Liver (tissue), 9 donors: ENCODE data around the gene IFRD2. TPM values are rescaled to one million over a fixed set of nuclear protein-coding genes. Genes with fewer than 3 reads are reported as not detected.
A peak's percentile ranks its signal among the peaks of the same experiment; 100 is the strongest.

ENCODE experiments used
- DNase-seq: peaks from one replicate; pipeline ENCODE4 v3.0.0-alpha.2; 2017; ENCODE audit warnings: low spot score
- H3K27ac ChIP-seq, 2 donors: one replicate each; pipeline ENCODE4 v1.7.0; 2013; ENCODE audit warnings: inconsistent platforms in 2 of 2, low read length in 2 of 2, control low read depth in 1 of 2, low read depth in 1 of 2, mild to moderate bottlenecking in 1 of 2
- H3K27me3 ChIP-seq, 4 donors: one replicate each; pipeline versions ENCODE4 v1.6.1 to v1.7.0; 2013; ENCODE audit warnings: low read length in 3 of 4, inconsistent platforms in 1 of 4, mild to moderate bottlenecking in 1 of 4, moderate library complexity in 1 of 4; ENCODE audit not compliant: control insufficient read depth in 4 of 4, insufficient read depth in 4 of 4
- H3K36me3 ChIP-seq, 4 donors: one replicate each; pipeline versions ENCODE4 v1.6.1 to v1.7.0; 2013; ENCODE audit warnings: low read length in 3 of 4, mild to moderate bottlenecking in 3 of 4, low read depth in 1 of 4, moderate library complexity in 1 of 4; ENCODE audit not compliant: control insufficient read depth in 4 of 4, insufficient read depth in 3 of 4
- H3K4me1 ChIP-seq, 4 donors: one replicate each; pipeline versions ENCODE4 v1.6.1 to v1.7.0; 2013; ENCODE audit warnings: low read length in 3 of 4, mild to moderate bottlenecking in 3 of 4, moderate library complexity in 1 of 4; ENCODE audit not compliant: control insufficient read depth in 4 of 4, insufficient read depth in 4 of 4
- H3K4me3 ChIP-seq, 3 donors: one replicate each; pipeline versions ENCODE4 v1.6.1 to v1.7.0; 2013; ENCODE audit warnings: low read length in 3 of 3, control low read depth in 1 of 3, low read depth in 1 of 3, mild to moderate bottlenecking in 1 of 3
- H3K9ac ChIP-seq, 2 donors: one replicate each; pipeline ENCODE4 v1.7.0; 2013; ENCODE audit warnings: low read length in 2 of 2, mild to moderate bottlenecking in 2 of 2, moderate library complexity in 2 of 2, control low read depth in 1 of 2, low read depth in 1 of 2
- H3K9me3 ChIP-seq, 4 donors: one replicate each; pipeline versions ENCODE4 v1.6.1 to v1.7.0; 2013; ENCODE audit warnings: low read length in 3 of 4; ENCODE audit not compliant: control insufficient read depth in 4 of 4
- ATF3 ChIP-seq: IDR thresholded peaks from 2 replicates; pipeline ENCODE4 v1.6.1; 2016; ENCODE audit warnings: antibody characterized with exemption
- CTCF ChIP-seq: fragments of 150-350 bp; IDR thresholded peaks from 2 replicates; pipeline ENCODE4 v1.5.1; 2017; ENCODE audit warnings: improper control_type of control experiment, low read depth, low read length; ENCODE audit not compliant: missing input control
- EGR1 ChIP-seq, 2 donors: IDR thresholded peaks; 2 replicates each; pipeline ENCODE4 v1.6.1; 2016 to 2018; ENCODE audit warnings: antibody characterized with exemption in 2 of 2, low read depth in 2 of 2
- FOXA1 ChIP-seq: IDR thresholded peaks from 2 replicates; pipeline ENCODE4 v1.6.1; 2016; ENCODE audit warnings: antibody characterized with exemption
- HNF4G ChIP-seq: IDR thresholded peaks from 2 replicates; pipeline ENCODE4 v1.6.1; 2016; ENCODE audit warnings: antibody characterized with exemption
- JUND ChIP-seq, 2 donors: IDR thresholded peaks; 2 replicates each; pipeline ENCODE4 v1.6.1; 2016; ENCODE audit warnings: antibody characterized with exemption in 2 of 2
- MAX ChIP-seq: IDR thresholded peaks from 2 replicates; pipeline ENCODE4 v1.6.1; 2016; ENCODE audit warnings: antibody characterized with exemption
- NR2F2 ChIP-seq: IDR thresholded peaks from 2 replicates; pipeline ENCODE4 v1.6.1; 2016; ENCODE audit warnings: antibody characterized with exemption
- REST ChIP-seq: IDR thresholded peaks from 2 replicates; pipeline ENCODE4 v1.6.1; 2016; ENCODE audit warnings: antibody characterized with exemption, mild to moderate bottlenecking
- RXRA ChIP-seq, 2 donors: IDR thresholded peaks; 2 replicates each; pipeline ENCODE4 v1.6.1; 2017 to 2018; ENCODE audit warnings: antibody characterized with exemption in 2 of 2, mild to moderate bottlenecking in 1 of 2
- SP1 ChIP-seq: IDR thresholded peaks from 2 replicates; pipeline ENCODE4 v1.6.1; 2018; ENCODE audit warnings: antibody characterized with exemption, mild to moderate bottlenecking
- YY1 ChIP-seq: IDR thresholded peaks from 2 replicates; pipeline ENCODE4 v1.6.1; 2016; ENCODE audit warnings: antibody characterized with exemption, mild to moderate bottlenecking
- WGBS: extraction: QIAGEN DNeasy Blood & Tissue Kit; methylation state at CpG from one replicate; pipeline ENCODE4 v1.1.7; 2013; 5-methylcytosine and 5-hydroxymethylcytosine counted together
- polyA plus RNA-seq, 2 donors: library from polyadenylated mRNA; stranded (reverse) in 1 of 2; unstranded in 1 of 2; fragments of 200-250 nt in 1 of 2; fragments of >200 nt in 1 of 2; fragmentation: Nextera tagmentation in 1 of 2; extraction: Ambion mirVana in 1 of 2; gene quantifications; one replicate each; pipeline versions ENCODE4 v1.2.1 to v1.2.3, GENCODE V29; 2013 to 2015
- total RNA-seq, 2 donors: library from RNA; depleted of rRNA; stranded (reverse); fragments of >200 nt; gene quantifications; one replicate each; pipeline ENCODE4 v1.2.3, GENCODE V29; 2014
- donor health status: healthy.
- donor health status: healthy.
- donor health status: healthy.
- donor health status: healthy.
- donor health status: healthy.

The IFRD2 gene
- total and polyA plus RNA-seq, 4 donors, result 55.7 to 91.2 (median 63.2) TPM

- peak overlapping the region; percentile 42 to 49 for H3K9ac ChIP-seq
- 58% methylated on average over 14 of the region's 14 CpGs for WGBS
Observed at GRCh38 chr3:50322115-50322385, 29.8 kb upstream of the IFRD2 start.

More at GRCh38 chr3:50322115-50322385, 29.8 kb upstream of the IFRD2 start:
- H3K27me3 ChIP-seq, result no peaks in the 10 kb centered on the region
- peak overlapping the region in 2 of 3 donors; percentile 81 to 95 for H3K4me3 ChIP-seq
- H3K27ac ChIP-seq, result peak overlapping the region; percentile 98 to 99
- H3K4me1 ChIP-seq, result peaks cover 15 to 76% (median 57%) of the 10 kb centered on the region in 4 donors
- DNase-seq, result no peak
- H3K36me3 ChIP-seq, result peaks cover 0 to 10% (median 2%) of the 10 kb centered on the region in 4 donors
- TF ChIP-seq FOXA1 (no peak), REST (no peak), NR2F2 (no peak), SP1 (no peak), HNF4G (no peak), ATF3 (no peak), EGR1 (IDR thresholded peaks at IDR 0.05; ENCODE audit: low read depth in 2 of 2) (no peak), JUND (IDR thresholded peaks at IDR 0.05) (no peak), CTCF (no peak), RXRA (IDR thresholded peaks at IDR 0.05) (no peak), YY1 (no peak), MAX (no peak)
- H3K9me3 ChIP-seq, result no peaks in the 10 kb centered on the region
